HL-60/S4 treated with phorbol 12-myristate 13-acetate at 8.2 ng/mL for 4 days and 3 days (cell line): Measurements from ENCODE around the gene PLAC9.

Experiments
- in situ Hi-C: fragments of 300-500 bp; cut with MboI; formaldehyde crosslinking; loops from 2 replicates; pipeline ENCODE4 v1.15.0; 2022; ENCODE audit warnings: low sequenced_read_pairs

Gene PLAC9

DNA sequence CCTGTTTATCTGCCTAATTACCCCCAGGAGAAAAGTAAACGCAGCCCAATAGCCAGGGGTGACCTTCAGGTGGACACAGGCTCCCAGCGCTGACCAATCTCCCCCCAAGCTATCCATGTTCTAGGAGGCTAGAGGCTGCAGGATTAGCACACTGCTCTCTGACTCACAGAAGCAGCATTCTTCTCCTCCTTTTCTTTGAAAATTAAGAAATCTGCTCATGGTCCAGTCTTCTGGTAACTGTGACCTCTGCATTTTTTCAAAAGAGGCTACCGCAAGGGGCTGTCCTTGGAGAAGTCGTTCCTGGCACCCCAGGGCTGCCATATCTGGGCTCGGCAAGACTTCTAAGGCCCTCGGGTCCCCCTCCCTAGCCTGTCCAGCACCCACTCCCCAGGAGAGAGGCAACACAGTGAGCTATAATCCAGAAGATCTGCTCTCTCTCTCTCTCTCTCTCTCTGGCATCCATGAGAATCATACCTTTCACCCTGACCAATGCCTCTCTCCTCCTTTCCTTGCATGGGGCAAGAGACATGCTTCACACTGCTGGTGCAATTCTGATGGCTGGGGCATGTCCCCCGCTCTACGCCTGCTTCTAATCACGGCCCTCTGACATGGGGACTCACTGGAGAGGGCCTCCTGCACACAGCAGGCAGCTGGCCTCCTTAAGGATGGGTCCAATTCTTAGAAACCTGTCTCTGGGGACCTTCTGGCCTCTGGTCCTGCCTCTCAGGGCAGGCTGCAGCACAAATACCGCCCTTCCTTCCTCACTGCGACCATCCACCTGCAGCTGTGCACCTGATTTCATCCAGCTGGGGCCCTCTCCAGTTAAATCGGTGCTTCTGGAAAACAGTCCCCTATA, 45.5 kb downstream of the PLAC9 start:
- in situ Hi-C loops, result no loop called here

GRCh38 chr10:80182986-80183385, 50.5 kb downstream of the PLAC9 start:
- in situ Hi-C loops, result no loop called here

DNA sequence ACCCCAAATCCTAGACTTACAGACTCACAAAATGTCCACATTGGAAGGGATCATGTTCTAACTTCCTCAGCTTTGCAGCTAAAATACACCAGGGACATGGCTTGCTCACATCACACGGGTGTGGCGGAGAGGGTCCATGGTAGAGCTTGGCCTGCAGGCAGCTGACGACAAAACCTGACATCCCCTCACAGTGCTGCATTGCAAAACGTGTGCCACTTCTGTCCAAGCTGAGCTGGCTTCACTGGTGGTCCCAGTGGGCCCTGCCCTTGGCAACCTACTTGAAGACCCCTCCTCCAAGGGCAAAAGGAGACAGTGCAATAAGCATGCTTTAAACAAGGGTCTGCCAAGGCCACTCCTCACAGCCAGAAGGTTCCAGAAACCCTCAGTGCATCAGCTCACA, 50.9 kb downstream of the PLAC9 start:
- in situ Hi-C loops, result no loop called here

- in situ Hi-C loops, result no loop called here
Measured at GRCh38 chr10:80184291-80184690, 51.8 kb downstream of the PLAC9 start.

DNA sequence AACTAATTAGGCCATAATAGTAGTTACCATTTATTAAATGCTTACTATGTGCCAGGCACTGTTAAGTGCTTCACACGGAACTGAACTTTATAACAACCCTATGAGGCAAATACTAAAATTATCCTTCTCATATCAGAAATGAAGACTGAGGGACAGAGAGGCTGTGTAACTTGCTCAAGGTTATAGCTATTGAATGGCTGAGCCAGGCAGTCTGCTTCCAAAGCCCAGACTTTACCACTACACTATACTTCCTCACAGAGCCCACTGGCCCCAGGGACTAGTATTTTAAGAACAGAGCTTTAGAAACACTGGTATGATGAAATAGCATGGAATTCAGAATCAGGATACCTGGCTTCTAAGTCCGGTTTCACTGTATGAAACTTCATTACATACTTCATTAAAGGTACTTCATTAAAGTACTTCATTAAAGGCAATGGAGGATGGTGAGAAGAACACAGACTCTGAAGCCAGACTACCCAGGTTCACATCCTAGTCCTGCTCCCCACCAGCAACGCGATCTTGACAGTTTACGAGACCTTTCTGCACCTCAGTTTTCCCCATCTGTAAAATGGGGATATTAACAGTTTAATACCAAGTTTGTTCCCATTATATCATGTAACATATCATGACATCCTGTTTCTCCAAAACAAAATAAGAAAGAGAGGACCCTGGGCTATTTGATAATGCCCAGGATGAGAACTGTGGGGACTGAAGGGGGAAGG, 53.2 kb downstream of the PLAC9 start:
- in situ Hi-C loops, result no loop called here

DNA sequence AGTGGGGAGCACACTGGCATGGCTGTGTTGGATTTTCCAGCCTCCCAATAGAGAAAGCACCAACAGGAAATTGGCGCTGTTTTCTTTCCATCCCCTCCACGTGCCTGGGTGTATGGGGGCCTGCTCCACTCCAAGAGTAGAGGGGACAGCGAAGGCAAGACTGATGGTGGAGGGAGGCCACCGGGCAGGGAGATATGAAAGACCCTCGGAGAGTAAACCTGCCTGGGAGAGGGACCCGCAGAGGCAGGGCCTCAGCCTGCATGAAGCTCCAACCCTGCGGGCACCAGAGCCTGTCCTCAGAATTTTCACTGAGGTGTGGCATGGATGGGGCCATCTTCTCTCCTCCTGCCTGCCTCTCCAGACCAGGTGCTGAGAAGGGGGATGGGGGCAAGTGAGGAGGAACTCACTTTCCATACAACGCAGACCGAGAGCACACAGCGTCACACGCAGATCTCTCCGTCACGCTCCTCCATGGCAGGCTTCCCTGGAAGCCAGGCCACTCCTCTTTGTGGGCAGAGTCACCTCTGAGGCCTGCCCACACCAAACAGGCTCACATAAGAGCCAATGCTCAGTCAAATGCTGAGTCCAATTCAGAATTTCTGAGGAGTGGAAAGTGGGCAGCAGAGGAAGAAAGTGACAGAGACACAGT, 54.0 kb downstream of the PLAC9 start:
- in situ Hi-C loops, result no loop called here

- in situ Hi-C loops, result no loop called here
Measured at GRCh38 chr10:80187060-80187459, 54.5 kb downstream of the PLAC9 start.

DNA sequence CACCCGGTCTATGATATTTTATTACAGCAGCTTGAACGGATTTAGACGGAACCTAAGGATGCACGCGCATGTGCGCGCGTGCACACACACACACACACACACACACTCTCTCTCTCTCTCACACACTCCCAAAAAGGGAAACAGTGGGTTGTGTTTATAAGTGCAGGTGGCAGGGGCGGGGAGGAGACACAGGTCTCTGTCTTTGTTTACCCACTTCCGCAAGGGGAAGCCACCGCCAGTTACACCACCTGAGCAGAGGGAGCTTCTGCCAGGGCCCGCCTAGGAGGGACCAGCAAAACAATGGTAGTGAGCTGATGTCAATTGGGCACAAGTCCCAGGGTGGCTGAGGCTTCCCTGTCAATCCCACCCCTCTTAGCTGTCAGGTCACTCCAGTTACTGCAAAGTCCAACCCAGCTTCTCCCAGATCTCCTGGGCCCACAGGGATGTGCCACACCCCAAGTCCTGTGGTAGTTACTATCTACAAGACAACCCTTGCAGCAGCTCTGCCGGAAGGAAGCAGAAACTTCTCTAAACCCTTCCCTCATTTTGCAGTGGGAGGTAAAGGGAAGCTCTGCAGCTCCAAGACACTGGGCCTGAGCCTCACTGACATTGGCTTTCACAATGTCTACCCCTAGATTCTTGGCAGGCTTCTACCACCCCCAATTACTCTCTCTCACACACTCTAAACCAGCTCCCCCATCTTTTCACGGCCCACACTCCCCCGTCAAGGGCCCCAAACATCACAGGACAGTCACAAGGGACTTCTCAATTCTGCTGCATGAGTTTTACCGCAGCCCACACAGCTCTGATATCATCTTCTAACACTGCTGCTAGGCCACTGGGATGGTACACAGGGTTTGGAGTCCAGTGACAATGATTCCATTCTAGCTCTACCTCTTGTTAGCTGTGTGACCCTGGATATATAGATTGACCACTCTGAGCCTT, 55.2 kb downstream of the PLAC9 start:
- in situ Hi-C loops, result no loop called here

- in situ Hi-C loops, result no loop called here
Measured at GRCh38 chr10:80188713-80189112, 56.2 kb downstream of the PLAC9 start.

DNA sequence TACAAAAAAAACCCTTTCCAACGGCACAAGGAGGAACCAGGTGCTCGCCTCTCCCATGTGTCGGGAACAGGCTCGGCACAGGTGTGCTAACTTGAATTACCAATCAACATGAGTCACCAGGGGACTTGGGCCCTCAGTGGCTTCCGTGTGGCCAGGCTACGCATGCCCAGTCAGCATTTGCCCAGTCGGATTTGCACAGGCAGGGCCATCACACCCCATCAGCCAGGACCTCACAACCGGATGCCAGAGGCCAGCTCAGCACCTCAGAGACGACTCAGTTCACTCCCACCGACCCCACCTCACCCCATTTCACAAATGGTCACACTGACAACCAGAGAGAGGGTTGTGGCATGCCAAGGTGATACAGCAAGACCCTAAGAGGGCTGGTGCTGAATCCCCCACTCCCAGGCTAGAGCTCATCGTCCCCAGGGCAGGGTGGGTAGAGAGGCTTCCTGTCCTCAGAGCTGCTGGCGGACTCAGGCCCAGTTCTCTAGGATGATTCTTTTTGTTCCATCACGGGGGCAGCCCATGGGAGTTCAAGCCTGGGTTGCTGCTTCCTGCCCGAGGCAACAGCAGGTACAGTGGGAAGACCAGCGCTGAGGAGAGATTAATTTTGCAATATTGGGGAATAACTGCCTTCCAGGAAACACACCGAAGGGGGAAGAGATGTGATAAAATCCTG, 59.2 kb downstream of the PLAC9 start:
- in situ Hi-C loops, result no loop called here

- in situ Hi-C loops, result no loop called here
Measured at GRCh38 chr10:80192553-80192952, 60.0 kb downstream of the PLAC9 start.

DNA sequence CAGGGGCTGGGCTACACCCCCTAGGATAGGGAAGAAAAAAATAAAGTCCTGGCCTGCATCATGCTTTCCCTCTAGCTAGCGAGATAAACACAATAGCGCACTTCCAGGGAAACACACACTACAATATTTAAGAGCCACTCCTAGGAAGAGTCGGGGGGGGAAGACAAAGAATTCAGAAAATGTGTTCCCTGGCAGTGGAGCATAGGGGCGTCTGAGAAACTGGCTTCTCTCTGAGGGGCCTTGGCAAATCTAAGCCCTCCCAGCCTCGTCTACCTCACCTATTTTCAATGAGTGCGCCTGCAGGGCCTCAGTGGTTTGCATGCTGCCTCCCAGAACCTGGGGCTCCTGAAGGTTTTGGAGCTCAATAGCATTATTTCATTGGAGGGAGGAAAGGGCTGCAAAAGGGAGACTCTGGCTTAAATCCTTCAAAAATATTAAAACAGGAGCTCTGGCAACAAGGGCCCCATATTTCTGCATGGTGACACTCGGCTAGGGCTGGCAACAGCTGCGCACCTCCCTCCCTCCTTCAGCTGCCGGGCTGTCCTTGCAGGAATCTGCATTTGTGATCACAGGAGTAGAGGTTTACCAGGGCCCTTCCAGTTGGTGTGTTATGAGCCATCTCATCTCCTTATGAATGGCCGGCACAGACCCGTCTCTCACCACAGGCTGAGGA, 62.0 kb downstream of the PLAC9 start:
- in situ Hi-C loops, result no loop called here
